ENCODE measurements around the gene ANKDD1B. TPM values are rescaled to one million over a fixed set of nuclear protein-coding genes. Genes with fewer than 3 reads are reported as not detected.
"Not testable (repeated sequence)": the region's sequence is repeated elsewhere in the genome, so short reads cannot be mapped to it uniquely, and the experiment has no call there.

The ANKDD1B gene
- total RNA-seq, 1 donor from 2014 or later: not detected

- intact Hi-C loops (cut with DNase I): no loop called here
- no peak for DNase-seq (ENCODE audit: low spot score in 2 of 2)
- Histone ChIP-seq H3K27ac (no peak overlapping the region), H3K36me3 (peaks cover 6 to 35% of the 10 kb centered on the region in 2 donors), H3K27me3 (no peaks in the 10 kb centered on the region), H3K4me3 (no peak overlapping the region), H3K4me1 (no peaks in the 10 kb centered on the region), H3K9me3 (no peaks in the 10 kb centered on the region)
- TF ChIP-seq CTCF (IDR thresholded peaks at IDR 0.05): no peak
Observed at GRCh38 chr5:75601567-75601966, 9.7 kb upstream of the ANKDD1B start.

GRCh38 chr5:75601996-75602395 is 9.3 kb upstream of the ANKDD1B start:
- Histone ChIP-seq H3K36me3 (peaks cover 6 to 31% of the 10 kb centered on the region in 2 donors), H3K4me1 (no peaks in the 10 kb centered on the region), H3K27me3 (no peaks in the 10 kb centered on the region), H3K27ac (no peak overlapping the region), H3K4me3 (no peak overlapping the region), H3K9me3 (no peaks in the 10 kb centered on the region)
- intact Hi-C loops (cut with DNase I): no loop called here
- no peak for TF ChIP-seq CTCF (IDR thresholded peaks at IDR 0.05)
- DNase-seq (ENCODE audit: low spot score in 2 of 2): no peak

DNA sequence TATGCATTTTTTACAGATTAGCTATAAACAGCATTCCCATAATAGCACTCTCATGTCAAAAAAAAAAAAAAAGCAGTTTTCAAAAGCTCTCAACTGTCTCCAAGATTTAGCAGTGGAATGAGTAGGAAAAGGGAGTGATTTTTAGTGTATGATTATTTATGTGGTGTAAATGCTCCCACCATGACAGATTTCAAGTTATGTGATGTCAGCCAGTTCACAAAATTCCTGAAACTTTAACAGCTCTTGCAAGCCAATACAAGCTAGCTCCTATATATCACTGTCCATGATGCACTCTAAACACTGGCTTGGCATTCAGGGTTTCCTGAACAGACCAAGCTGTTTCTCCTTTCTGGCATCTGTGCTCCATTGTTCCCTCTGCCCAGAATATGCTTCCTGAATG is 7.9 kb upstream of the ANKDD1B start:
- no peak overlapping the region for H3K4me3 ChIP-seq
- H3K4me1 ChIP-seq: no peaks in the 10 kb centered on the region
- no peak for DNase-seq (ENCODE audit: low spot score in 2 of 2)

GRCh38 chr5:75603821-75604220 is 7.4 kb upstream of the ANKDD1B start:
- no peaks in the 10 kb centered on the region for H3K27me3 ChIP-seq
- H3K9me3 ChIP-seq: no peaks in the 10 kb centered on the region
- intact Hi-C loops (cut with DNase I): no loop called here
- no peak for DNase-seq (ENCODE audit: low spot score in 2 of 2)
- H3K27ac ChIP-seq: no peak overlapping the region
- peaks cover 8 to 19% of the 10 kb centered on the region in 2 donors for H3K36me3 ChIP-seq
- no peak overlapping the region for H3K4me3 ChIP-seq
- TF ChIP-seq CTCF (IDR thresholded peaks at IDR 0.05): no peak
- no peaks in the 10 kb centered on the region for H3K4me1 ChIP-seq

More for the DNA sequence above, 7.9 kb upstream of the ANKDD1B start:
- no peak for TF ChIP-seq CTCF (IDR thresholded peaks at IDR 0.05)
- H3K9me3 ChIP-seq: no peaks in the 10 kb centered on the region
- no peak overlapping the region for H3K27ac ChIP-seq
- peaks cover 8 to 23% of the 10 kb centered on the region in 2 donors for H3K36me3 ChIP-seq
- intact Hi-C loops (cut with DNase I): no loop called here
- no peaks in the 10 kb centered on the region for H3K27me3 ChIP-seq

- H3K27me3 ChIP-seq; H3K27ac ChIP-seq; H3K4me3 ChIP-seq; H3K9me3 ChIP-seq; H3K36me3 ChIP-seq; H3K4me1 ChIP-seq; intact Hi-C loops (cut with DNase I); DNase-seq (ENCODE audit: low spot score in 2 of 2): not testable (repeated sequence)
Observed at GRCh38 chr5:75607341-75607740, 3.9 kb upstream of the ANKDD1B start.

DNA sequence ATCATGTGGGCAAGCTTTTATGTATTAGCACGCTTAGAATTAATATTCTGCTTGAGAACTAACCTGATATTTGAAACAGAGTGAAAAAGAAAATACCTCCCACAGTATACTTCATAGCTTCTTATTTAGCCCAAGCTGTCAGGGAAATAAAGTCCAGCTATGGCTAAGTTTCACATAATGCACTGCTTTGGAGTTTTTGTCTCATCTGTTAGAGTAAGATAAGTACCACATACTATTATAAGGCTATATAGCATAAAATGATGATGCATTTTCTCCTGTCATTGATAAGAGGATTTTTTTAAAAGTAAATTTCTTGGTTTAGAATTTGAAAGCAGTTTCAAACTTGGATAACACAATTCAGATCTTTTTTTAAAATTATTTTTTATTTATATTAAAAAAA is 2.4 kb upstream of the ANKDD1B start:
- H3K36me3 ChIP-seq: peaks cover 0 to 2% of the 10 kb centered on the region in 2 donors
- intact Hi-C loops (cut with DNase I): no loop called here
- no peak for DNase-seq (ENCODE audit: low spot score in 2 of 2)
- H3K4me1 ChIP-seq: peaks cover 0 to 6% of the 10 kb centered on the region in 2 donors
- H3K9me3 ChIP-seq: no peaks in the 10 kb centered on the region
- H3K4me3 ChIP-seq: no peak overlapping the region
- TF ChIP-seq CTCF (IDR thresholded peaks at IDR 0.05): no peak
- no peak overlapping the region for H3K27ac ChIP-seq
- H3K27me3 ChIP-seq: no peaks in the 10 kb centered on the region
